ENCODE measurements around the gene GAPVD1. TPM values are rescaled to one million over a fixed set of nuclear protein-coding genes. Genes with fewer than 3 reads are reported as not detected.

The GAPVD1 gene
- total and polyA plus RNA-seq, 10 of the 15 experiments (the other 5 are each of a cell fraction or from before 2014, with no cell fraction given) = 4.3 to 36.6 (median 25.9) TPM

- intact Hi-C loops (cut with micrococcal nuclease; ENCODE audit: unreplicated experiment) = loop anchor here (10.0 kb wide), 1 partner anchor 514 kb away; the partner anchor contains the start of genes ARPC5L and RPL35
- Histone ChIP-seq H3K4me3 (no peak overlapping the region), H3K4me2 (ENCODE audit: control insufficient read depth, insufficient read depth) (no peak overlapping the region), H3K36me3 (ENCODE audit: control insufficient read depth in 2 of 2, insufficient read depth in 2 of 2, low read length in 1 of 2) (no peaks in the 10 kb centered on the region), H4K20me1 (ENCODE audit: control insufficient read depth, insufficient read depth) (no peaks in the 10 kb centered on the region), H2AFZ (ENCODE audit: control insufficient read depth, low read depth, low read length) (no peak overlapping the region), H3K27ac (ENCODE audit: control insufficient read depth, insufficient read depth) (no peak overlapping the region), H3K9ac (ENCODE audit: control insufficient read depth, insufficient read depth, low read length) (no peak overlapping the region), H3K4me1 (ENCODE audit: control insufficient read depth, insufficient read depth, low read length) (0 out of 2 replicates have a peak, but pooled peaks cover 3% of the 10 kb centered on the region), H3K9me3 (replicated peaks; ENCODE audit: control insufficient read depth, insufficient read depth, low read length) (no peaks in the 10 kb centered on the region), H3K27me3 (replicated peaks in 1 of 2; ENCODE audit: control insufficient read depth in 2 of 2, insufficient read depth in 2 of 2, low read length in 1 of 2) (peaks cover 0 to 2% of the 10 kb centered on the region in 2 experiments; a peak in 1 of 4 replicates), H3K79me2 (ENCODE audit: control insufficient read depth, insufficient read depth, low read length) (no peaks in the 10 kb centered on the region)
- in situ Hi-C loops (cut with MboI) = loop anchor here (10.0 kb wide), 1 partner anchor 764 kb away; no protein-coding TSS in a partner anchor
- POLR2A ChIA-PET = no interaction called here
- CTCF ChIA-PET = interaction anchor here (0.8 kb wide), 1 partner anchor 28 kb away, joined by 4 read pairs; no protein-coding TSS in a partner anchor
- SMC1A ChIA-PET (ENCODE audit: uncharacterized antibody, unreplicated experiment) = interaction anchor here (1.0 to 1.2 kb wide), 2 partner anchors 16 to 225 kb away, joined by 3 read pairs; no protein-coding TSS in a partner anchor
- FAIRE-seq = no peak
- no peak for TF ChIP-seq RUNX3 (IDR thresholded peaks at IDR 0.05; ENCODE audit: low read length)
- ATAC-seq = no peak
- RAD21 ChIA-PET (ENCODE audit: unreplicated experiment) = interaction anchor here (1.4 kb wide), 1 partner anchor 28 kb away, joined by 5 read pairs; no protein-coding TSS in a partner anchor
- BruUV-seq (replicated peaks) = no TSS peak
- DNase-seq (ENCODE audit: low read depth, low spot score) = no peak
- WGBS (ENCODE audit: insufficient coverage, insufficient replicate concordance, low lambda C conversion rate, missing lambda C conversion rate) = under 1% methylated on average over 5 of the region's 5 CpGs
Observed at GRCh38 chr9:125379208-125379607, 117.6 kb downstream of the GAPVD1 start.

- no peak overlapping the region for H2AFZ ChIP-seq (ENCODE audit: control insufficient read depth, low read depth, low read length)
- peaks cover 0 to 2% of the 10 kb centered on the region in 2 experiments; a peak in 1 of 4 replicates for H3K27me3 ChIP-seq (replicated peaks in 1 of 2; ENCODE audit: control insufficient read depth in 2 of 2, insufficient read depth in 2 of 2, low read length in 1 of 2)
- intact Hi-C loops (cut with micrococcal nuclease; ENCODE audit: unreplicated experiment) (no loop called here), in situ Hi-C loops (cut with MboI) (no loop called here)
- H3K9me3 ChIP-seq (replicated peaks; ENCODE audit: control insufficient read depth, insufficient read depth, low read length) = no peaks in the 10 kb centered on the region
- no peaks in the 10 kb centered on the region for H3K36me3 ChIP-seq (ENCODE audit: control insufficient read depth in 2 of 2, insufficient read depth in 2 of 2, low read length in 1 of 2)
- FAIRE-seq (no peak), ATAC-seq (no peak), DNase-seq (ENCODE audit: low read depth, low spot score) (no peak)
- no peak overlapping the region for H3K9ac ChIP-seq (ENCODE audit: control insufficient read depth, insufficient read depth, low read length)
- H3K4me1 ChIP-seq (ENCODE audit: control insufficient read depth, insufficient read depth, low read length) = no peaks in the 10 kb centered on the region
- no peaks in the 10 kb centered on the region for H4K20me1 ChIP-seq (ENCODE audit: control insufficient read depth, insufficient read depth)
- WGBS (ENCODE audit: insufficient coverage, insufficient replicate concordance, low lambda C conversion rate, missing lambda C conversion rate) = 56% methylated on average over 7 of the region's 8 CpGs
- SMC1A ChIA-PET (ENCODE audit: uncharacterized antibody, unreplicated experiment) = no interaction called here
- no TSS peak for BruUV-seq (replicated peaks)
- no peak overlapping the region for H3K4me3 ChIP-seq
- H3K4me2 ChIP-seq (ENCODE audit: control insufficient read depth, insufficient read depth) = no peak overlapping the region
- RAD21 ChIA-PET (ENCODE audit: unreplicated experiment) = interaction anchor here (1.4 kb wide), 1 partner anchor 125 kb away, joined by 5 read pairs; no protein-coding TSS in a partner anchor
- CTCF ChIA-PET = interaction anchor here (1.1 kb wide), 1 partner anchor 89 kb away, joined by 3 read pairs; no protein-coding TSS in a partner anchor
- H3K27ac ChIP-seq (ENCODE audit: control insufficient read depth, insufficient read depth) = no peak overlapping the region
- H3K79me2 ChIP-seq (ENCODE audit: control insufficient read depth, insufficient read depth, low read length) = no peaks in the 10 kb centered on the region
- POLR2A ChIA-PET = interaction anchor here (0.6 kb wide), 1 partner anchor 35 kb away, joined by 4 read pairs; no protein-coding TSS in a partner anchor
- TF ChIP-seq SKIL (IDR thresholded peaks at IDR 0.05; ENCODE audit: low read depth, poor library complexity, severe bottlenecking) = no peak
- no peak for TF ChIP-seq SIX5 (IDR thresholded peaks at IDR 0.05; ENCODE audit: low read depth, low read length, severe bottlenecking)
- no peak for TF ChIP-seq ZBTB33 (IDR thresholded peaks at IDR 0.05)
- TF ChIP-seq ZBTB11 (CRISPR knock-in tag; IDR thresholded peaks at IDR 0.05) = no peak
- no peak for TF ChIP-seq IKZF2 (IDR thresholded peaks at IDR 0.05)
- no peak for TF ChIP-seq ZSCAN29 (IDR thresholded peaks at IDR 0.05)
Observed at GRCh38 chr9:125380406-125380805, 118.8 kb downstream of the GAPVD1 start.

Measured in GM12878 (cell line).